Prostate gland (tissue), 2 donors: ENCODE results near the gene CHAC2. TPM values are rescaled to one million over a fixed set of nuclear protein-coding genes. Genes with fewer than 3 reads are reported as not detected.
"Not testable (repeated sequence)": the region's sequence is repeated elsewhere in the genome, so short reads cannot be mapped to it uniquely, and the experiment has no call there.

Source experiments
- DNase-seq: peaks from one replicate; pipeline ENCODE4 v3.0.0-alpha.2; 2019; ENCODE audit warnings: low spot score
- H3K27ac ChIP-seq, 2 donors: fragments of 200-600 bp; sonication (generic); 2 replicates each; pipeline ENCODE4 v1.5.1; 2017 to 2019
- H3K27me3 ChIP-seq: fragments of 200-600 bp; sonication (generic); replicated peaks from 2 replicates; pipeline ENCODE4 v1.5.1; 2019; ENCODE audit not compliant: insufficient read depth
- H3K36me3 ChIP-seq, 2 donors: fragments of 200-600 bp; sonication (generic); 1 replicate in 1 of 2; 2 replicates in 1 of 2; pipeline versions ENCODE4 v1.5.1 to v1.8.1; 2017 to 2019
- H3K4me1 ChIP-seq: fragments of 200-600 bp; sonication (generic); replicated peaks from 2 replicates; pipeline ENCODE4 v1.5.1; 2019
- H3K4me3 ChIP-seq, 2 donors: fragments of 200-600 bp; sonication (generic); 2 replicates each; pipeline ENCODE4 v1.5.1; 2017 to 2019
- H3K9me3 ChIP-seq: fragments of 200-600 bp; sonication (generic); 2 replicates; pipeline ENCODE4 v1.5.1; 2017
- CTCF ChIP-seq, 4 experiments: fragments of 200-600 bp in 2 of 4; fragments of 450-650 bp in 2 of 4; sonication (generic) in 2 of 4; IDR thresholded peaks; 1 replicate in 3 of 4; 2 replicates in 1 of 4; pipeline ENCODE4 v1.5.1; 2016 to 2019; ENCODE audit warnings: antibody characterized with exemption in 4 of 4, mild to moderate bottlenecking in 2 of 4, moderate library complexity in 2 of 4
- POLR2A ChIP-seq: fragments of 450-650 bp; IDR thresholded peaks from one replicate; pipeline ENCODE4 v1.6.1; 2016; ENCODE audit warnings: antibody characterized with exemption, mild to moderate bottlenecking
- POLR2AphosphoS5 ChIP-seq: sonication (generic); formaldehyde crosslinking; IDR thresholded peaks from one replicate; pipeline ENCODE4 v1.6.1; 2017; ENCODE audit warnings: antibody characterized with exemption
- WGBS: methylation state at CpG from one replicate; pipeline ENCODE4 v1.1.5; 2018; 5-methylcytosine and 5-hydroxymethylcytosine counted together
- intact Hi-C: fragments of 100-400 bp; cut with DNase I; formaldehyde crosslinking; loops from one replicate; pipeline ENCODE4 v1.14.2; 2022
- total RNA-seq, 2 donors: library from RNA; depleted of rRNA; stranded (reverse); fragments of >200 nt; gene quantifications; one replicate each; pipeline ENCODE4 v1.1.0, GENCODE V29; 2016

The CHAC2 gene
- total RNA-seq, 2 donors from 2014 or later, result 1.4 to 3.0 TPM

DNA sequence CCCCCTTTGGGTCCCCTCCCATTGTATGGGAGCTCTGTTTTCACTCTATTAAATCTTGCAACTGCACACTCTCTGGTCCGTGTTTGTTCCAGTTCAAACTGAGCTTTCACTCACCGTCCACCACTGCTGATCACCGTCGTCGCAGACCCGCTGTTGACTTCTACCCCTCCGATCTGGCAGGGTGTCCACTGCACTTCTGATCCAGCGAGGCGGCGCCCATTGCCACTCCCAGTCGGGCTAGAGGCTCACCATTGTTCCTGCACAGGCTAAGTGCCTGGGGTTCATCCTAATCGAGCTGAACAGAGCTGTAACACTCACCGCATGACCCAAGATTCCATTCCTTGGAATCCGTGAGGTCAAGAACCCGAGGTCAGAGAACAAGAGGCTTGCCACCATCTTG, 11.0 kb upstream of the CHAC2 start:
- no peak for TF ChIP-seq POLR2A
- no peak for TF ChIP-seq POLR2AphosphoS5
- TF ChIP-seq CTCF (IDR thresholded peaks at IDR 0.05), result no peak
- H3K36me3 ChIP-seq, result no peaks in the 10 kb centered on the region

DNA sequence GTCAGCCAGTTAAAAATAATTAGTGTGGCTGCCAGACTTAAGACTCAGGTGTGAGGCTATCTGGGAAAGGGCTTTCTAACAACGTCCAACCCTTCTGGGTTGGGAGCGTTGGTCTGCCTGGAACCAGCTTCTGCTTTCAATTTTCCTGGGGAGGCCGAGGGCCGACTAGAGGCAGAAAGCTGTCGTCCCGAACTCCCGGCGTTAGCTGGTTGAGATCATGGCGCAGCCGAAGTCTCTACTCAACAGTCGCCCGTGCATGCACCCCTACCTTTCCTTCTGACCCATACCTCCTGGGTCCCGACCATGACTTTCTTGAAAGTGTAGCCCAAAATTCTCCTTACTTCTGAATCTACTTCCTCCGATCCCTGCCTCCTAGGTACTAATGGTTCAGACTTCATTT, 10.4 kb upstream of the CHAC2 start:
- H3K27ac ChIP-seq, DNase-seq, H3K4me1 ChIP-seq, H3K9me3 ChIP-seq, H3K27me3 ChIP-seq, H3K4me3 ChIP-seq, intact Hi-C loops, H3K36me3 ChIP-seq: not testable (repeated sequence)
- WGBS, result 98% methylated on average over 14 of the region's 14 CpGs

More for the DNA sequence above, 11.0 kb upstream of the CHAC2 start:
- H3K9me3 ChIP-seq, result no peaks in the 10 kb centered on the region
- H3K27me3 ChIP-seq, result no peaks in the 10 kb centered on the region
- intact Hi-C loops, result no loop called here
- WGBS, result 97% methylated on average over 15 of the region's 15 CpGs
- no peak for DNase-seq
- no peak overlapping the region for H3K27ac ChIP-seq
- H3K4me3 ChIP-seq, result no peak overlapping the region
- H3K4me1 ChIP-seq, result no peaks in the 10 kb centered on the region

DNA sequence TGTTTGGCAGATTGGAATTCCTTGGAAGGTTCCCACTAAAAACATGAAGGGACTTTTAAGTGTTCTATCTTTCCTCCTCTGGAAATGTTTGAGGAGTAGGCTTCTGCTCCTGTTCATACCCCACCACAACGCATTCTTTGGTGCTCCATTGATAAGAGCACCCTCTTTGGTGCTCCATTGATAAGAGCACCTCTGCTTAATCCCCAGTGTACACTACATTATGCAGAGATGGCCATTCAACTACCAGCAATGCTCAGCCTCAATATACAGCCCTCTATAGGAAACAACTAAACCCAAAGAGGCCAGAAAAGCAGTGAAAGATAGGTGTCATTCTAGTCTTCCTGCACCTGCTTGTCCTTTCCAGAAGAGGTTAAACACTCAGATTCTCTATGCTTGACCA, 1.8 kb upstream of the CHAC2 start:
- intact Hi-C loops, result no loop called here
- H3K27ac ChIP-seq, result no peak overlapping the region
- no peaks in the 10 kb centered on the region for H3K27me3 ChIP-seq

GRCh38 chr2:53768242-53768542, 588 bp downstream of the CHAC2 start:
- H3K9me3 ChIP-seq, result no peaks in the 10 kb centered on the region
- H3K27me3 ChIP-seq, result no peaks in the 10 kb centered on the region
- under 1% methylated on average over 12 of the region's 12 CpGs for WGBS
- no peaks in the 10 kb centered on the region for H3K36me3 ChIP-seq
- TF ChIP-seq CTCF (IDR thresholded peaks at IDR 0.05) (no peak), POLR2AphosphoS5 (no peak), POLR2A (no peak)
- intact Hi-C loops, result no loop called here
- no peak for DNase-seq
- no peaks in the 10 kb centered on the region for H3K4me1 ChIP-seq
- peak overlapping the region; percentile 45 to 75 for H3K27ac ChIP-seq
- peak overlapping the region; percentile 48 to 57 for H3K4me3 ChIP-seq

More for the DNA sequence above, 1.8 kb upstream of the CHAC2 start:
- Histone ChIP-seq H3K9me3 (no peaks in the 10 kb centered on the region), H3K4me1 (no peaks in the 10 kb centered on the region), H3K4me3 (no peak overlapping the region), H3K36me3 (no peaks in the 10 kb centered on the region)
- no peak for DNase-seq
- WGBS, result 96% methylated on average over 1 of the region's 1 CpG
- TF ChIP-seq CTCF (IDR thresholded peaks at IDR 0.05) (no peak), POLR2A (no peak), POLR2AphosphoS5 (no peak)

GRCh38 chr2:53769318-53769945, 1.8 kb downstream of the CHAC2 start:
- DNase-seq, result no peak
- 90% methylated on average over 15 of the region's 15 CpGs for WGBS
- TF ChIP-seq CTCF (IDR thresholded peaks at IDR 0.05) (no peak), POLR2AphosphoS5 (no peak), POLR2A (no peak)
- intact Hi-C loops, result no loop called here
- Histone ChIP-seq H3K4me1 (no peaks in the 10 kb centered on the region), H3K36me3 (no peaks in the 10 kb centered on the region), H3K9me3 (no peaks in the 10 kb centered on the region), H3K27me3 (no peaks in the 10 kb centered on the region), H3K4me3 (no peak overlapping the region), H3K27ac (no peak overlapping the region)
